HG02852 (cell line): ENCODE measurements around the gene ANXA2.
"Not testable (repeated sequence)": the region's sequence is repeated elsewhere in the genome, so short reads cannot be mapped to it uniquely, and the experiment has no call there.

Experiments used
- ATAC-seq: cut with Tn5 transposase; IDR thresholded peaks from one replicate; pipeline ENCODE4 v1.9.1; 2021; ENCODE audit warnings: mild to moderate bottlenecking, moderate library complexity; ENCODE audit not compliant: unreplicated experiment

ANXA2 gene

DNA sequence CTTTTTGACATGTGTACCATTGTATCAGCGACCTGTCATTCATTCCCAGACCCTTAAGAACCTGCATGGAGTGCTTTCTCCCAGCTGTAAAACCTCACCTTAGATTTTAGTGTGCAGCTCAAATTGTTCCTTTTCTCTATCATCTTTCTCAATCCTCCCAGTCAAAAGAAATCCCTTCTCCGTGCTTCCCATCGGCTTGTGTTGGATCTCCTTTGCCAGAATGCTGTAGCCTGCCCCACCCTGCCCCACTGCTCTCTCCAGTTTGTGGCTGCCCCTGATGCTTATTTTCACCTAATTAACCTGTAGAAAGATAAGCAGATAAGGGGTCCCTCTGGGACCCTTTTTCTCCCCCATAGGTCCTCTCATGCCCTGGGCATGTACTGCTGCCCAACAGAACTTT, 51.1 kb downstream of the ANXA2 start:
- ATAC-seq = no peak

DNA sequence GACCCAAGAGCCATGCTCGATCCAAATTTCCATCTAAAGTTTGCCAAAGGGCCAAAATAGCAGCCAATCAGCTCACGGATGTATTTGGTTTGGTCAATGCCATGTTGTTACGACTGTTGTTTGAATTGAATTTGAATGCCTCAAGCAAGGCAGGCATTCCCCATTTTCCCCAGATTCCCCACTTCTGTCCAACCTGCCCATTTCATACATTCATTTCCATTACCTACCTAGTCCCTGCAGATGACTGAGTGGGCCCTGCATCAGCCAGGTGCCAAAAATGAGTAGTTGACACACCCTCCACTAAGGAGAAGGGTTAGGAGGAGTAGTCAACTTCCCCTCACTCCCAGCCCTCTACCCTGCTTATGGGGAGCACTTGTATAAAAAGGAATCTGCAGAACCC, 51.7 kb downstream of the ANXA2 start:
- ATAC-seq = no peak

DNA sequence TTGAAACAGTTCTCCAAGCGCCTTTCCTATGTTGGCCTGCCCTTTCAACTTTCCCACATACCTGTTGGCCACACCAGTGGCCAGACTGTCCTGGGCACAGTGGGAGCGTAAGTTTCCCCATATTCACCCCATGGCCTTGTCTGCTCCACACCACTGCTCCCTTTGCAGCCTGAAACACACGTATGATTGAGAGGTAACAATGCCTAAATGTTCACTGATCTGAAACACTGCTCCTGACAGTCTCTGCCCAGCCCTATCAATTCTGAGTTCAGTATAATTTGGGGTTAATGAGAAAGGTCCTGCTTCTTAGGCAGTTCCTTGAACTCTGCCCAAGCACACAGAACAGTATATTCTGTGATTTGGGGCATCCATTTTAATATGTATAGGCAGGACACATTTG, 52.2 kb downstream of the ANXA2 start:
- no peak for ATAC-seq

DNA sequence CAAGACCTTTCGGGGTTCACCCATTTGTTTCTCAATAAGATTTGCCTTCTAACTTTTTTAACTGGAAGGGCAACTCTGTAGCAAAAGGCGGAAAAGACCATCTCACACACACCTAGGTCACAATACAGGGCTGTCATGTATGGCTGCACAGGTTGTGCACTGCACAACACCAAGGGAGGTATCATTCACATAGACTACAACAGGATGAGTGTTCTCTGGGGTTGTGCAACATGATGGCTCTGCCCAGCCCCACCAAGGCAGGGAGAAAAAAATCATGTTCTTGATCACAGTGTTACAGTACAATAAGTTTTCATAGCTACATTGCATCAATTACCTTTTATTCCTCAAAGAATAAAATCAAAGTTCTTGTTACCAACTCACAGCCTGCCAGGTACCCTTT, 52.8 kb downstream of the ANXA2 start:
- no peak for ATAC-seq

DNA sequence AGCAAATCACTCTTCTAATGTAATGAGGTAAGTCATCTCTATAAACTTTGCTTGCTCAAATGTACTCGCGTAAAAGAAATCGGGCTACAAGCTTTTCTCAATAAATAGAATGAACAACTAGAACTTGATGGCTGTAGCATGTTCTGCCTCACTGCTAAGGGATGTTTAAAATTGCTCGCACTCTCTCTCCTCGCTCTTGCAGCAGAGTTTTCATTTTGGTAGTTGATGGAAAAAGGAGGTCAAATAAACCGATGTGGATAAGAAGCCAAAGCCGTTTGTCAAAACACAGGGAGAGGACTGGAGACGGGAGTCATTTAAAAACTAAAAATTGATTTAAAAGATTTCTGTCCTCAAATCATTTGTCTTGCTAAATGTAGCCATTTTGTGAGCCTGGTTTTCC, 53.3 kb downstream of the ANXA2 start:
- ATAC-seq = no peak

DNA sequence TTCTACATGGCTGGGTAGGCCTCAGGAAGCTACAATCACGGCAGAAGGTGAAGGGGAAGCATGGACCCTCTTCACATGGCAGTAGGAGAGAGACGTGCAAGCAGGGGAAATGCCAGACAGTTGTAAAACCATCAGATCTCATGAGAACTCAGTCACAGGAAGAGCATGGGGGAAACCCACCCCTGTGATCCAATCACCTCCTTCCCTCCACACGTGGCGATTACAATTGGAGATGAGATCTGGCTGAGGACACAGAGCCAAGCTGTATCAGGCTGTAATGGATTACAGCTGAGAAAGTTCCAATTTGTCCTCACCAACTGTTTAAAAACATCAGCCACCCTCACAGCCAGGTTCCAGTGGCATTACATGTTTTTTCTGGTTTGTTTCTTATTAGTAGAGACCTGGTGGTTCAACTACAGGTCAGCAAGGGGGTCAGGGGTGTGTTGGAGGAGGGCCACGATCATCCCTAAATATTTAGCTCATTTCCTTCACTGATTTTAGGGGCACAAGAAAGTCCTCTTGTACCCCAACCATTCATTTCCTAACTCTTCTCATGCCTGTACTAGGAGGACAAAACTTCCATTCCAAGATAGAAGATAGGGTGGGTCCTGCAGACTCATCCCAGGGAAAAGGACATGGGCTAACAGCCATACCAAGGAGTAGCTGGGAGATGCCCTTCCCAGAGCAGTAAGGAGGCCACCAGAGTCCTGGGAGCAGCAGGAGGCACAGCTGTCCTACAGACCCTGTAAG, 54.4 kb downstream of the ANXA2 start:
- no peak for ATAC-seq

DNA sequence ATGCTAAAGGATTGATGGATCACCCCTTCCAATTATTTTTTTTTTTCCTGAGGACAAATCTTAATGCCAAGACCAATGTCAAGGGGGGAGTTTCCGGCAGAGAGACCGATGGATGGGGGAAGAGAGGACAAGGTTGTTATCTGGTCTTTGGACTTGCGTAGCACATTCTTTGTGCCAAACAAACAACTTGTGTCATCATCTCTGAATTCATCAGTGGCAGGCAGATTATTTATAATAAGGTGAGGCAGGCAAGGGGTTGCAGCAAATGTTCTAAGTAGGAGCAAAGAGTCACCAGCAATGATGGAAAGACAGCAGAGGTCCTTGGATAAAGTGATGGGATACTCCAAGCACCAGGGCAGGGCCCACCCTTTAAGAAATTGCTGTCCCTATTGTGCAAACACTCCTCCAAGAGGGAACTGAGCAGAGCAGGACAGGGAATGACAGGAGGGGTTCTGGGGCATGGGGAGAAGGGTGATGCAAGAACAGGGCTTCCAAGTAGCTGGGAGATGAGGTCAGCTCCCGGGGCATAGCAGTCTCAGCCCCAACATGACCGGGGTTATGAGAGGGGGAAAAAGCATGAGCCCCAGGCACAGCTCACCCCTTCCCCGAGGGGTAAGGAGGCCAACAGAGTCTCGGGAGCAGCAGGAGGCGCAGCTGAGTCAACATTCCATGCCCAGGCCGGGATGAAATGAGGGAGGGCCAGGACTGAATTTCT, 57.4 kb downstream of the ANXA2 start:
- no peak for ATAC-seq

DNA sequence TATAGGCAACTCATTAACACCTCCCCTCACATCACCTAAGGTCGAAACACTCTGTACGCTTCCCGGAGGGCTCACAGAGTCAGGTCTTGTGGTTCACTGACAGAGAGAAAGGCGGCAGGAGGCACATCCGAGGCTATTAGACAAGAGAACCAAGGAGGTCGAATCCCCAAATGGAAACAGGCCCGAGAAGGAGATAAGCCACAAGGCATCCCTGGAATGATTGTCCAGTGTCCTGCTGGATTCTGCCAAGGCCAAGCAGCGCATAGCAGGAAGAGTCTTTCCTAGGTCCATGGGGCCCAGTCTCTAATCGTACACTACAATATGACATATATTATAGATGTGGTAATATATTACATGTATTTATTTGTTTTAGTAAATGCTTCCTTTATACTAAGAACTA, 58.5 kb downstream of the ANXA2 start:
- no peak for ATAC-seq

DNA sequence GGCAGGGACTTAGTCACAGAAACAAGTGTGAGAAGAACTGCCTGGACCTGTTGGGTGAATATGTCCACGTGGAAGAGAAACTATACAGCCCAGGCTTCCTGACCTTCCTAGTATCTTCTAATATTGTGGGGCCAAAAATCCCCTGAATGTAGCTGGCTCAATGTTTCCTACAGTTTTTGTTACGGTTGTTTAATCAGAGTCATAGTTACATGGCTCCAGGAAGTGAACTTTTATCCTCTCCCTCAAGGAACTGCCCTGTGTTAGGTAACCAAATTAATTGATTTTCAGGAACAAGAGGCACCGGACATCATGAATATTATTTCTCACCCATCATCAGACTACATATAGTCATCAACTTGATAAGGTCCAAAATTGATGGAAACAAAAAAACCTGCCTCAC, 59.0 kb downstream of the ANXA2 start:
- ATAC-seq = no peak

DNA sequence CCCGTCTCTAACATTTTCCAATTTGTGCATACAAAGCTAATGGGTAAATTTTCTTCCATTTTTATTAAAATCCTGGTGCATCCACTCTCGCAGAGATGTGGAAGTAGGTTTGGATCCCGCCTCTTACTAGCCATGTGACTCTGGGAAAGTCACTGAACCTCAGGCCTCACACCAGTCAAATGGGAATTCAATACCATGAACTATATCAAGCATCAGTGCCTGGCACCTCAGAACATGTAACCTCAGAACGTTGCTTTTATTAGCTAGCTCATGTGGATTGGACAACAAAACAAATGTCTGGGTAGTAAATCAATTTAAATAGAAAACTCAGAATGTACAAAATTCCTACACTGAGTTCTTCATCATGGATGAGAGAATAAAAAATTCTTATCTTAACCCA, 60.7 kb downstream of the ANXA2 start:
- ATAC-seq = no peak

DNA sequence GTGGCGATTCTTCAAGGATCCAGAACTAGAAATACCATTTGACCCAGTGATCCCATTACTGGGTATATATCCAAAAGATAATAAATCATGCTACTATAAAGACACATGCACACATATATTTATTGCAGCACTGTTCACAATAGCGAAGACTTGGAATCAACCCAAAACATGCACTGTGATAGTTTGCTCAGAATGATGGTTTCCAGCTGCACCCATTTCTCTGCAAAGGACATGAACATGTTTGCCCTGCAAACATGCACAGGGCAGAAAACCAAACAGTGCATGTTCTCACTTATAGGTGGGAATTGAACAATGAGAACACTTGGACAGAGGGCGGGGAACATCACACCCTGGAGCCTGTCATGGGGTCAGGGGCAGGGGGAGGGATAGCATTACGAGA, 62.5 kb downstream of the ANXA2 start:
- not testable (repeated sequence) for ATAC-seq

DNA sequence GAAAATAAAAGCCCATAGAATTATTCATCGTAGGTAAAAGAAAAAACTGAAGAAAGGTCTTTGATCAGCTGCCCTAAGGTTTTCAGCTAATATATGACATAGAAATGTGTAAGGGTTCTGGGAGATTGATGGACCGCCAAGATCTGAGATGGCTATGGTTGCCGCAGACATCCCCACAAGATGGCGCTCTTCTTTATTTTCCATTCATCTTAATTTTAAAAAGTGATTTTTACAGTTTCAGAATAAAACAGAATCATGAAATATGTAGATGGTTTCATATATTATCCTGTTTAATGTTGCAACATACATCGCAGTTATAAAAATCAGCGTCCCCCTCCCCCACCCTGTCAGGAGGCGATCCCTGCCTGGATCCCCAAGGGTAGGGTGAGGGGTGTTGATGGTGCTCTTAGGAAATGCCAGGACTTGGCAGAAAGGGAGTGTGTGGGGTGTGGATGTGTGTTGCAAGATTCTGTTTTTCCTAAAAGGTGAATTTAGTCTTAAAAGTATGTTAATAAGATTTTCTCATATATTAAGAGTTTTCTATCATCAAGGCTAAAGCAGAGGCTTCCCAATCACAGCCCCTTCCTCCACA, 68.8 kb downstream of the ANXA2 start:
- no peak for ATAC-seq

DNA sequence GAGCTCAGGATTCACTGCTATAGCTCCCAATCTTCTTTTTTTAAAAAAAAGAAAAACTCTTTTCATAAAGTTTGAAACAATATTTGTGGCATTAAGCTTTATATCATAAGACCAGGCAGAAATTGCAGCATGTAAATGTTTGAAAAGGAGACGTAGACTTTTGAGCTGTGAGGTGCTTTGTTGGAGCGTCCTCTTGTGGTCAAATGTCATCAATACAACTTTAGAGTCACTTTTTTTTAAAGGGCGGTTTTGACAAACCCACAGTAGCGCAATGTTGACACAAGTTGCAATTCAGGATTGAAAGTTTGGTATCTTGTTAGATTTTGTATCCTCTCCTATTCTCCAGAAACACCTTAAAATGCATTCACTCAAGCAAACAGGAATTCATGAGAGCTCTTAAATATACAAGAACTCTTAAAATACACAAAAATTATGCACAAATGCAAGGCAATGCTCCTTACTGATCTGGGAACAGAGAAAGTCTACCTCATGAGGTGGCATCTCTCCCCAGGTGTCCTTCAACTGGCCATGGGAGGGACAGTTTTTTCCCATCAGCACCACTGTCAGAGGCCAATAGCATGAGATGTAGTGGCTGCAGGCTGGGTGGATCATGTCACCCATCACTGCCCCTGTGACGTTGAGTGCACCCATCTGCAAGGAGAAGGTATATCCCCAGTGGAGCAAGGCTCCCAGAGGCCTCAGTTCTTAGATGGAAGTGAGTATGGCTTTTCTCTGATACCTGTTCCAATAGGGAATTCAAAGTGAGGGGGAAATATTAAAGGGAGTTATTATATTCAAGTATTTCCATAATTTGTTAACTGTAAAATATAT, 70.7 kb downstream of the ANXA2 start:
- no peak for ATAC-seq

DNA sequence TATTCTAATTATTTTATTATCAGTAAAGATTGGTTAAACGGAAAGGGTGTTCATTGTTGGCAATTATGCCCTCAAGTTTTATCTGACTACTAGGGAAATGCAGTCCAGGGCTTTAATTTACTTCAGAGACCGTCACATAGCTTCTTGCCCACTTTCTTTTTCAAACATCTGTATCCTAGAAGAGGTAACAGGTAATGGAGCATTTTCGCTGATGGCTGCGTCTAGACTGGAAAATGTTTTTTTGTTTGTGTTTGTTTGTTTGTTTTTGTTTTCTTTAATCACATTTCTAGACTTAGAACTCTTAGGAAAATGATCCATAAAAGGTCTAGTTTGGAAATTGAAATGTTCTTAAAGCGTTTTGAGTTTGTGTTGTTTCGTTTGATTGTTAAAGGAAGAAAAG, 71.4 kb downstream of the ANXA2 start:
- ATAC-seq = no peak

DNA sequence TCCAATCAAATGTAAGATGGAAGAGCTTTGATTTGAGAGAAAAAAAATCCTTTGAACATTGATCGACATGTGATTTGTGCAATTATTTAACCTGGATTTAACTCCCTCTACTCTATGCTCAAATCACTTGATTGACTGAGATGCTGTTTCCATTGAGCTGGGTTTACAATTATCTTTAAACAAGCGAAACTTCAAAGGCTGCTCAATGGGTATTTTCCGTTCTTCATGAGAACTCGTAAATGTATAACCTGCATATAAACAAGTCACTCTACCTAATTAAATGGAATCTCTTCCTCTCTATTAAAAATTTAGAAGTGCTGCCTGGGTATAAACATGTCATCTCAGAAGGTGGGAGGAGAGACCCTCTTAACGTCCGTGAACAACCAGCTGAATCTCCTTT, 71.9 kb downstream of the ANXA2 start:
- no peak for ATAC-seq

DNA sequence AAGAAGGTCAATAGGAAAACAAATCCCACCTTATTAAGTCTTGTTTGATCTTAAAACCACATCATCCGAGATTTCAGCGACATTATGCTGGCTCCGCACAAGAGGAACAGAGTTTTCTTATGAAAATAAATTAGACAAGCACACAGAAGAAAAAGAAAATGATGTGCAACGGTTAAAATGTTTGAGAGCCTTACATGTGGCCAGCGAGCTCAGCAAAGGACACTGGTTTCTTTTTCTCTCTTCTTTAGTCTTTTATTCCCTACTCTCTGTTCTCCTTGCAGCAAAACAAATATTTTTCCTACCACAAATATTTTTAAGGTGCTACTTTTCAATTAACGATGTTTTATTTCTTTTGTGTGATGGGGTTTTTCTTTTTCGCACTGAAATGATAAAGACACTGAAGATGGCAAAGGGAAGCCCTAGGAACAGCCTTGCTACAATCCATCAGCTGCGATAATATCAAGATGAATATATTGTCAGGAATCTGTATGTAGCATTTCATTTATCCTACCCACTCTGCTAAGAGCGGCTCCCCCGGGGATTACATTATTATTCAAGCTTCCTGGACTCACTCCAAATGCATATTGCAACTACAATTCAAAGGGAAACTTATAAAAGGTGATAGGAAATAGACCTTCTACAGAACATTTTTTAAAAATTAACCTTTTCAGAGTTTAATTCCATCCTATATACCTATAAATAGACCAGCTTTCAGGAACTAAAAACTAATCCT, 72.9 kb downstream of the ANXA2 start:
- no peak for ATAC-seq

DNA sequence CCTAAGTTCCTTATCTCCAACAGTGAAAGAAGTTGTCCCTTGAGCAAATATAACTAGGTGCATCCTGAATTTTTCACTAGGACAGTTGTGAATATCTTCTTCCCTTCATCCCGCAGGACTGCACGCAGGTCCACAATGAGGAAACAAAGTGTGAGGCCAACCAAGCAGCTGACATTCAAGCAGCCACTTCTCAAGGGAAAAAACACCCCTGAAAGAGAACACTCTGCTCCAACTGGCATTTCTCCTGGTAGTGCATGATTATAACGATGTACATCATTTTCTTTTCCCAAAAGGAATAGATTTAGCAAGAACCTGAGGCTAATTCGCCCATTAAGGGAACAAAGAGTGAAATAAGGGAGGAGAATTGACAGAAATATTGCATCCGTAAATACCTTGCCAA, 74.5 kb downstream of the ANXA2 start:
- no peak for ATAC-seq

DNA sequence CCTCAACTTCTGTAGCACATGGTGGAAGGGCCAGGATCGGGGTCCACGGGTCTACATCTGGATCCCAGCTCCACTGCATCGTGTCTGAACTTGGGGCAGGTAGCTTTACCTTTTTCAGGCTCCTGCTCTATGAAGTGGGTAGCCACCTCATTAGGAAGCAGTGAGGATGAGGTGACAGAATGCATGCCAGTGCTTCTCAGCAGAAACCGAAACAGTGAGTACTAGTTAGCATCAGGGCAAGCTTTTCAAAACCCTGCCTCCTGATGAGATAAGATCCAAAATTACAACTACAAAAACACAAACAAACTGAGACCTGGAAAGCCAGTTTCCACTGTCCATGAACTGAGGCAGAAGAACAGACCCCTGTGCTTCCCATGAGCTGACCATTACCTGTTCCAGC, 77.4 kb downstream of the ANXA2 start:
- no peak for ATAC-seq

DNA sequence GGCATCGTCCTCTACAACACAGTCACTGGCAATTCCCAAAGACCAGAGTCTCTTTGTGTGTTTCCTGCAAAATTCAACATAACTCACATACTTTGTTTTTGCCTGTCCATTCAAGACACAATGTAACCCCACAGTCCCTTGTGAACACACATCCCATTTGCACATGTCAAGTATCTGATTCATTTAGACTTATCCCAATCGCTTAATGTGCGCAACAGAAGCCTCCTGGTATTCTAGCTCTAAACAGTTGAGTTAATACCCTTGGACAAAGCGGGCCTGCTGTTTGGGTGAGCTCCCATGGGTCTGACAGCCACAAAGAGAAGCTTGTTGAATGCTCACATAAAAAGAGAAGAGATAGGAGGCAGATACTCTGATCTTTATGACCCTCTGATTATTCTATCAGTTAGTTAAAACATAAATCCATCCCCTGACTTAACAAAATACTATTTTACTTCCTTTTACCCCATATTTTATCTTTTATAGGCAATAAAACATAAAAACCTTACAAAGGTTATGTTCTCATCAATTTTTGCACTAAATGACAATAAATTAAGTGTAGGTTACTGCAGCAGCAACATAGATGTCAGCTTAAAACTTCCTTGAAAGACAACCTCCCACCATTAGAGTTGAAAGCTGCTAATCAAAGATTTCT, 79.4 kb downstream of the ANXA2 start:
- ATAC-seq = no peak

DNA sequence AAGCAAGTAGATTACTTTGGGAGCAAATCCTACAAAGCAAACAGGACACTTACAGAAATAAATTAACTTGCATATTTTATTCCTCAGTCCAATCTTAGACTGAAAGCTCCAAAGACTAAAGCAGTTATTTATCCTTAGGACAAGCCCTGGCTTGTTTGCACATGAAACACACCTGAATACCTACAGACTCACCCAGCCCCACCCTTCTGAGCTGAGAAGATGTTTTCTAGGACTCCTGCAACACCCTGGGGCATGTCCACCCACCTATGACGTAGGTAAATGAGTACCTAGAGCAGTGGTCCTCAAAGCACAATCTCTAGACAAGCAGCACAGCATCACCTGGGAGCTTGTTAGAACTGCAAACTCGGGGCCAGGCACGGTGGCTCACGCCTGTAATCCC, 80.8 kb downstream of the ANXA2 start:
- ATAC-seq = no peak
